OCI-LY7 (cell line): Measurements from ENCODE around the gene TMEM72. TPM values are rescaled to one million over a fixed set of nuclear protein-coding genes. Genes with fewer than 3 reads are reported as not detected.

ENCODE experiments used
- BruUV-seq: library from RNA; stranded (reverse); fragments of 400-500 nt; replicated peaks from 2 replicates; lab custom pipeline; 2021; lab: Mats Ljungman, UMichigan
- CTCF ChIA-PET: fragments of 300-600 bp; sonication (Branson Sonifier 250); formaldehyde crosslinking; loops from one replicate; lab custom pipeline; 2022; ENCODE audit warnings: antibody characterized with exemption; ENCODE audit not compliant: unreplicated experiment; lab: Charles Lee
- POLR2A ChIA-PET: fragments of 300-600 bp; sonication (Branson Sonifier 250); formaldehyde crosslinking; loops from one replicate; lab custom pipeline; 2022; ENCODE audit warnings: antibody characterized with exemption; lab: Charles Lee
- DNase-seq: peaks from one replicate; pipeline ENCODE4 v3.0.0-alpha.2; 2015; ENCODE audit warnings: low spot score
- H2AFZ ChIP-seq: fragments of 200-600 bp; sonication (generic), shearing (Covaris generic); 2 replicates; pipeline ENCODE4 v1.6.1; 2014; ENCODE audit warnings: mild to moderate bottlenecking, antibody characterized with exemption, low read length, moderate library complexity
- H3K27ac ChIP-seq: fragments of 200-600 bp; sonication (generic); 2 replicates; pipeline ENCODE4 v1.5.1; 2014; ENCODE audit warnings: mixed run types, low read depth, mild to moderate bottlenecking, moderate library complexity, low read length, inconsistent platforms; ENCODE audit not compliant: poor library complexity, severe bottlenecking
- H3K36me3 ChIP-seq: fragments of 200-600 bp; sonication (generic); 2 replicates; pipeline ENCODE4 v1.6.1; 2014; ENCODE audit warnings: mild to moderate bottlenecking, antibody characterized with exemption, low read length, moderate library complexity, mixed read lengths; ENCODE audit not compliant: insufficient read depth
- H3K4me1 ChIP-seq: fragments of 200-600 bp; sonication (generic); 2 replicates; pipeline ENCODE4 v1.5.1; 2014; ENCODE audit warnings: mild to moderate bottlenecking, low read length; ENCODE audit not compliant: insufficient read depth, poor library complexity, severe bottlenecking
- H3K4me2 ChIP-seq: fragments of 200-600 bp; sonication (generic); 2 replicates; pipeline ENCODE4 v1.6.1; 2014; ENCODE audit warnings: mild to moderate bottlenecking, low read length
- H3K4me3 ChIP-seq: fragments of 200-600 bp; sonication (generic); 2 replicates; pipeline ENCODE4 v1.5.1; 2014; ENCODE audit warnings: mild to moderate bottlenecking, low read depth, low read length; ENCODE audit not compliant: poor library complexity, severe bottlenecking
- H3K79me2 ChIP-seq: fragments of 200-600 bp; sonication (generic); 2 replicates; pipeline ENCODE4 v1.6.1; 2016; ENCODE audit warnings: low read depth, mild to moderate bottlenecking, low read length, moderate library complexity, mixed read lengths; ENCODE audit not compliant: insufficient read depth
- H3K9me2 ChIP-seq: fragments of 200-600 bp; sonication (generic); 2 replicates; pipeline ENCODE4 v1.6.1; 2016; ENCODE audit warnings: mild to moderate bottlenecking, low read length, mixed read lengths; ENCODE audit not compliant: insufficient read depth
- H3K9me3 ChIP-seq: fragments of 200-600 bp; sonication (generic); 2 replicates; pipeline ENCODE4 v1.6.1; 2014; ENCODE audit warnings: mild to moderate bottlenecking, mixed run types, low read length, mixed read lengths
- H4K20me1 ChIP-seq: fragments of 200-600 bp; sonication (generic); 2 replicates; pipeline ENCODE4 v1.6.1; 2014; ENCODE audit warnings: mild to moderate bottlenecking, antibody characterized with exemption, low read length, moderate library complexity, mixed read lengths; ENCODE audit not compliant: insufficient read depth
- EZH2phosphoT487 ChIP-seq: fragments of 200-600 bp; sonication (generic); IDR thresholded peaks from 2 replicates; pipeline ENCODE4 v1.6.1; 2018; ENCODE audit warnings: low read depth, borderline replicate concordance, mild to moderate bottlenecking, mixed run types, antibody characterized with exemption, low read length, moderate library complexity, mixed read lengths
- intact Hi-C: fragments of 100-400 bp; cut with micrococcal nuclease; formaldehyde crosslinking; loops from one replicate; pipeline ENCODE4 v1.10.0; 2022; ENCODE audit not compliant: unreplicated experiment
- total RNA-seq, 2 experiments: library from RNA; depleted of rRNA in 1 of 2; stranded (reverse); fragments of >200 nt in 1 of 2; shearing (Covaris generic) in 1 of 2; gene quantifications; 2 replicates each; pipeline ENCODE4 v1.2.3, GENCODE V29; 2014 to 2022
- TF ChIP-seq, protein P1 (sequence below): fragments of 200-600 bp; sonication (generic); conservative IDR thresholded peaks from 2 replicates; pipeline ENCODE4 v1.5.1; 2014; ENCODE audit warnings: mild to moderate bottlenecking, antibody characterized with exemption, low read length, moderate library complexity, mixed read lengths

Gene TMEM72
- total RNA-seq, 2 experiments from 2014 or later = not detected

DNA sequence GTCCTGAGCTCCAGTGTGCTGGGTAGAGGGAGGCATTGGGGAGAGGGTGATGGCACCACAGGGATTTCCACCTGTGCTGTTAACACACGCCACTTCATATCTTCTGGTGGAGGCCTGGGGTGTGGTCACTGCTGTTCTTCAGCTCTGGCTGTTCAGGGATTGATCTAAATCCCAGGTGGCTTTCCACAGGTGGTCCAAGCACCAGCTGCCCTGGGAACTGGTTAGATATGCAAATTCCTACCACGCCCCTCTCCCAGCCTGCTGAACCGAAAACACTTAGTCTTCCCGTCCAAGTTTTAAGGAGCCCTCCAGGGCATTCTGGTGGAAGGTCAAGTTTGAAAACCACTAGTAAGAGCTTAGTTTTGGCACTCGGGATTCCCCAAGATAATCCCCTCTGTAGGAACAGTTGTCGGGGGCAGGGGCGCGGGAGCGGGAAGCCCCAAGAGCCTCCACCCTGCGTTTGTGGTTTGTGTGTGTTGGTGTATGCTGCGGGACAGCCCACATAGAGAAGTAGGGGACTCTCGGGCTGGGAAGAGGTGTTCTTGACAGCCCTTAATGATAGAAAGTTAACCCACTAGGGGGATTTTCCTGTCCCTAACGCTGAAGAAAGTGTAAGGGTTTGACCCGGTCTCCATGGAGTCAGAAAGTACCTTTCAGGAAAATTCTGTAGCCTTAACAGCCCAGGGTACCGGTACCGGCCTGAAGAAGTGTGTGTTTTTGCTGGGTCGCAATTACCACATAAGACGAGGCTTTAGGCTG is 62.4 kb downstream of the TMEM72 start:
- TF ChIP-seq, protein P1, sequence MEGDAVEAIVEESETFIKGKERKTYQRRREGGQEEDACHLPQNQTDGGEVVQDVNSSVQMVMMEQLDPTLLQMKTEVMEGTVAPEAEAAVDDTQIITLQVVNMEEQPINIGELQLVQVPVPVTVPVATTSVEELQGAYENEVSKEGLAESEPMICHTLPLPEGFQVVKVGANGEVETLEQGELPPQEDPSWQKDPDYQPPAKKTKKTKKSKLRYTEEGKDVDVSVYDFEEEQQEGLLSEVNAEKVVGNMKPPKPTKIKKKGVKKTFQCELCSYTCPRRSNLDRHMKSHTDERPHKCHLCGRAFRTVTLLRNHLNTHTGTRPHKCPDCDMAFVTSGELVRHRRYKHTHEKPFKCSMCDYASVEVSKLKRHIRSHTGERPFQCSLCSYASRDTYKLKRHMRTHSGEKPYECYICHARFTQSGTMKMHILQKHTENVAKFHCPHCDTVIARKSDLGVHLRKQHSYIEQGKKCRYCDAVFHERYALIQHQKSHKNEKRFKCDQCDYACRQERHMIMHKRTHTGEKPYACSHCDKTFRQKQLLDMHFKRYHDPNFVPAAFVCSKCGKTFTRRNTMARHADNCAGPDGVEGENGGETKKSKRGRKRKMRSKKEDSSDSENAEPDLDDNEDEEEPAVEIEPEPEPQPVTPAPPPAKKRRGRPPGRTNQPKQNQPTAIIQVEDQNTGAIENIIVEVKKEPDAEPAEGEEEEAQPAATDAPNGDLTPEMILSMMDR = no peak
- TF ChIP-seq EZH2phosphoT487 = no peak
- Histone ChIP-seq H2AFZ (peak overlapping the region; percentile 99; the same call in 1 of the 2 replicates), H3K79me2 (no peaks in the 10 kb centered on the region), H3K9me2 (no peaks in the 10 kb centered on the region), H3K27ac (no peak overlapping the region), H3K9me3 (no peaks in the 10 kb centered on the region), H4K20me1 (no peaks in the 10 kb centered on the region), H3K4me1 (peaks cover 22% of the 10 kb centered on the region), H3K36me3 (no peaks in the 10 kb centered on the region), H3K4me2 (peak overlapping the region; percentile 78), H3K4me3 (no peak overlapping the region)
- ChIA-PET POLR2A (interaction anchor here (0.8 to 1.9 kb wide), 3 partner anchors 9 to 41 kb away, joined by 3 to 9 read pairs (median 3); no protein-coding TSS in a partner anchor), CTCF (no interaction called here)
- BruUV-seq = no TSS peak
- DNase-seq = no peak
- intact Hi-C loops = no loop called here

DNA sequence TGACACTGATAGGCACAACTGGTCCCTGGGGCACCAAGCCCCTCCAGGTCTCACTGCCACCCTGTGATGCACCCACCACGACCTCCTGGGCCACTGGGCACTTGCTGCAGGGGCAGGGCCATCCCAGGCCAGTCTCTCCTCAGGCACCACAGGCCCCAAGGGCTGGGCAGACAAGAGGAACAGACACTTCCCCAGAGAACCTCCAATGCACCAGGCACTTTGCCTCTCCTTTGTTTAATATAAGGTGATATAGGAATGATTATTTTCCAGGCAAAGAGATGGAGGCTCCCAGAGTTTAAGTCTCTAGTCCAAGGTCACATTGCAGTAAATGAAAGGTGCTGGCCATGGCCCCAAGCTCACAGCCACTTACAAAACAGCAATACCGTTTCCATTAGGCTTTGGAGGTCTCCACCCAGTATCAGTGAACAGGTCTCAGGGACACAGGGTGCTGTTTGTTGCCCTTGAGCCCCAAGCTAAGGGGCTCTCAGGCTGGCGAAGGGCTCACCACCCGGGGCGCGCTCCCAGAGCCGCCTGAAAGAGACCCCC is 63.0 kb downstream of the TMEM72 start:
- no peaks in the 10 kb centered on the region for H3K36me3 ChIP-seq
- H2AFZ ChIP-seq = peak overlapping the region; percentile 99
- ChIA-PET POLR2A (interaction anchor here (0.6 to 1.9 kb wide), 3 partner anchors 10 to 13 kb away, joined by 3 to 9 read pairs (median 3); no protein-coding TSS in a partner anchor), CTCF (no interaction called here)
- BruUV-seq = no TSS peak
- H3K79me2 ChIP-seq = no peaks in the 10 kb centered on the region
- H4K20me1 ChIP-seq = no peaks in the 10 kb centered on the region
- peak overlapping the region; percentile 78 for H3K4me2 ChIP-seq
- H3K9me3 ChIP-seq = no peaks in the 10 kb centered on the region
- no peak overlapping the region for H3K27ac ChIP-seq
- H3K4me1 ChIP-seq = peaks cover 18% of the 10 kb centered on the region
- peak; percentile 17 for DNase-seq
- H3K9me2 ChIP-seq = no peaks in the 10 kb centered on the region
- peak overlapping the region; percentile 65 for H3K4me3 ChIP-seq
- TF ChIP-seq, protein P1 = no peak
- no peak for TF ChIP-seq EZH2phosphoT487
- intact Hi-C loops = no loop called here
